ENCODE data around the gene DUSP22. TPM values are rescaled to one million over a fixed set of nuclear protein-coding genes. Genes with fewer than 3 reads are reported as not detected.

The DUSP22 gene
- total and polyA plus RNA-seq, 2 of the 8 experiments (the other 6 are each of a cell fraction or from before 2014, with no cell fraction given), result 15.5 to 32.4 TPM

GRCh38 chr6:322940-323729 is 30.8 kb downstream of the DUSP22 start (continued):
- TF ChIP-seq CHD7 (IDR thresholded peaks at IDR 0.05; ENCODE audit: insufficient replicate concordance, low read length) (no peak), CBX5 (IDR thresholded peaks at IDR 0.05; ENCODE audit: low read depth, low read length) (no peak), EP300 (IDR thresholded peaks at IDR 0.05; ENCODE audit: borderline replicate concordance in 1 of 2, low read depth in 2 of 2, low read length in 2 of 2) (no peak), USF2 (IDR thresholded peaks at IDR 0.05; ENCODE audit: low read length) (no peak), SIRT6 (IDR thresholded peaks at IDR 0.05; ENCODE audit: low read length) (no peak), YY1 (IDR thresholded peaks at IDR 0.05; ENCODE audit: low read depth, low read length) (no peak), JUND (IDR thresholded peaks at IDR 0.05; ENCODE audit: low read length) (no peak), CHD2 (IDR thresholded peaks at IDR 0.05; ENCODE audit: low read length) (no peak), BRCA1 (IDR thresholded peaks at IDR 0.05; ENCODE audit: low read depth, low read length) (no peak), POU5F1 (IDR thresholded peaks at IDR 0.05; ENCODE audit: low read depth, low read length) (no peak)
